Mesenchymal stem cell (in vitro differentiated cells and primary cell): Measurements from ENCODE around the gene KCNAB2.

Experiments
- DNase-seq: peaks from one replicate; pipeline ENCODE4 v3.0.0-alpha.2; 2013
- H2AFZ ChIP-seq: one replicate; pipeline ENCODE4 v1.6.1; 2013; ENCODE audit warnings: low read depth, mild to moderate bottlenecking, control low read depth, inconsistent platforms, low read length, moderate library complexity
- H2AK5ac ChIP-seq: 2 replicates; pipeline ENCODE4 v1.6.1; 2013; ENCODE audit warnings: low read length, moderate library complexity, mild to moderate bottlenecking, inconsistent platforms; ENCODE audit not compliant: severe bottlenecking
- H2BK120ac ChIP-seq: one replicate; pipeline ENCODE4 v1.6.1; 2013; ENCODE audit warnings: low read depth, mild to moderate bottlenecking, inconsistent platforms, low read length, moderate library complexity
- H2BK12ac ChIP-seq, 2 experiments: one replicate each; pipeline ENCODE4 v1.6.1; 2013; ENCODE audit warnings: inconsistent platforms in 2 of 2, low read length in 2 of 2, mild to moderate bottlenecking in 2 of 2, moderate library complexity in 2 of 2, control low read depth in 1 of 2
- H2BK15ac ChIP-seq: one replicate; pipeline ENCODE4 v1.6.1; 2013; ENCODE audit warnings: mild to moderate bottlenecking, low read depth, inconsistent platforms; ENCODE audit not compliant: poor library complexity, severe bottlenecking
- H2BK5ac ChIP-seq: 2 replicates; pipeline ENCODE4 v1.6.1; 2013; ENCODE audit warnings: low read depth, mild to moderate bottlenecking, low read length, control low read depth, inconsistent platforms; ENCODE audit not compliant: poor library complexity, severe bottlenecking
- H3K14ac ChIP-seq, 2 experiments: one replicate each; pipeline ENCODE4 v1.6.1; 2013; ENCODE audit warnings: inconsistent platforms in 2 of 2, low read length in 2 of 2, control low read depth in 1 of 2, mild to moderate bottlenecking in 1 of 2, moderate library complexity in 1 of 2
- H3K18ac ChIP-seq, 2 experiments: one replicate each; pipeline ENCODE4 v1.6.1; 2013; ENCODE audit warnings: inconsistent platforms in 2 of 2, low read length in 2 of 2, control low read depth in 1 of 2, low read depth in 1 of 2, mild to moderate bottlenecking in 1 of 2
- H3K23ac ChIP-seq, 2 experiments: one replicate each; pipeline ENCODE4 v1.6.1; 2013; ENCODE audit warnings: inconsistent platforms in 2 of 2, low read length in 2 of 2, mild to moderate bottlenecking in 2 of 2, moderate library complexity in 2 of 2, control low read depth in 1 of 2
- H3K27ac ChIP-seq: 2 replicates; pipeline ENCODE4 v1.5.1; 2013; ENCODE audit warnings: mild to moderate bottlenecking, moderate library complexity, low read length, control low read depth, inconsistent platforms; ENCODE audit not compliant: poor library complexity, severe bottlenecking
- H3K27me3 ChIP-seq, 2 experiments: 2 replicates each; pipeline versions ENCODE4 v1.6.1 to v1.7.0; 2013; ENCODE audit warnings: low read length in 2 of 2, mild to moderate bottlenecking in 2 of 2, moderate library complexity in 2 of 2, control low read depth in 1 of 2, inconsistent platforms in 1 of 2; ENCODE audit not compliant: control insufficient read depth in 1 of 2, insufficient read depth in 1 of 2
- H3K36me3 ChIP-seq, 2 experiments: 2 replicates each; pipeline versions ENCODE4 v1.6.1 to v1.7.0; 2013; ENCODE audit warnings: low read length in 2 of 2, control low read depth in 1 of 2, inconsistent platforms in 1 of 2, low read depth in 1 of 2, mild to moderate bottlenecking in 1 of 2; ENCODE audit not compliant: insufficient read depth in 2 of 2, control insufficient read depth in 1 of 2
- H3K4ac ChIP-seq, 2 experiments: one replicate each; pipeline ENCODE4 v1.6.1; 2013; ENCODE audit warnings: inconsistent platforms in 2 of 2, low read length in 2 of 2, mild to moderate bottlenecking in 2 of 2, moderate library complexity in 2 of 2, control low read depth in 1 of 2, low read depth in 1 of 2
- H3K4me1 ChIP-seq: 2 replicates; pipeline ENCODE4 v1.6.1; 2013; ENCODE audit warnings: low read depth, low read length, control low read depth; ENCODE audit not compliant: control insufficient read depth, insufficient read depth
- H3K4me2 ChIP-seq: 2 replicates; pipeline ENCODE4 v1.6.1; 2013; ENCODE audit warnings: low read length, mild to moderate bottlenecking, inconsistent platforms; ENCODE audit not compliant: poor library complexity, severe bottlenecking
- H3K4me3 ChIP-seq, 2 experiments: 2 replicates each; pipeline versions ENCODE4 v1.5.1 to v1.7.0; 2013; ENCODE audit warnings: low read length in 2 of 2, mild to moderate bottlenecking in 2 of 2, control low read depth in 1 of 2, low read depth in 1 of 2; ENCODE audit not compliant: insufficient read depth in 1 of 2
- H3K79me1 ChIP-seq: replicated peaks from 2 replicates; pipeline ENCODE4 v1.6.1; 2013; ENCODE audit warnings: mild to moderate bottlenecking, control low read depth, low read length, inconsistent platforms; ENCODE audit not compliant: poor library complexity, severe bottlenecking
- H3K9ac ChIP-seq: 2 replicates; pipeline ENCODE4 v1.7.0; 2013; ENCODE audit warnings: mild to moderate bottlenecking, low read length, moderate library complexity
- H3K9me3 ChIP-seq: 2 replicates; pipeline ENCODE4 v1.7.0; 2013; ENCODE audit warnings: mild to moderate bottlenecking, low read length; ENCODE audit not compliant: control insufficient read depth
- H4K8ac ChIP-seq: one replicate; pipeline ENCODE4 v1.6.1; 2013; ENCODE audit warnings: inconsistent platforms, mild to moderate bottlenecking, low read length, moderate library complexity
- H4K91ac ChIP-seq: one replicate; pipeline ENCODE4 v1.6.1; 2013; ENCODE audit warnings: mild to moderate bottlenecking, low read length, inconsistent platforms
- WGBS: methylation state at CpG from one replicate; pipeline ENCODE4 v1.1.7; 2013; ENCODE audit warnings: mixed read lengths; 5-methylcytosine and 5-hydroxymethylcytosine counted together

KCNAB2 gene

GRCh38 chr1:6048179-6048867 is 2.6 kb downstream of the KCNAB2 start:
- H3K27me3 ChIP-seq, result peaks cover under 1 to 3% of the 10 kb centered on the region in 2 experiments
- no peaks in the 10 kb centered on the region for H3K79me1 ChIP-seq
- no peak overlapping the region for H2BK120ac ChIP-seq
- peaks cover 1% of the 10 kb centered on the region for H3K4me1 ChIP-seq
- H3K14ac ChIP-seq, result no peak overlapping the region
- no peak overlapping the region for H2AFZ ChIP-seq
- DNase-seq, result no peak
- H3K23ac ChIP-seq, result no peak overlapping the region
- H4K91ac ChIP-seq, result no peak overlapping the region
- H2BK15ac ChIP-seq, result no peak overlapping the region
- no peak overlapping the region for H2AK5ac ChIP-seq
- H4K8ac ChIP-seq, result no peak overlapping the region
- H3K4me3 ChIP-seq, result no peak overlapping the region
- H3K36me3 ChIP-seq, result no peaks in the 10 kb centered on the region
- WGBS, result 82% methylated on average over 14 of the region's 14 CpGs
- H2BK12ac ChIP-seq, result no peak overlapping the region
- H3K9ac ChIP-seq, result no peak overlapping the region
- H3K4ac ChIP-seq, result no peak overlapping the region
- no peak overlapping the region for H3K18ac ChIP-seq
- no peak overlapping the region for H3K4me2 ChIP-seq
- no peak overlapping the region for H3K27ac ChIP-seq
- H2BK5ac ChIP-seq, result no peak overlapping the region
- no peaks in the 10 kb centered on the region for H3K9me3 ChIP-seq

GRCh38 chr1:6049419-6049818 is 3.7 kb downstream of the KCNAB2 start:
- no peak overlapping the region for H4K91ac ChIP-seq
- H3K23ac ChIP-seq, result no peak overlapping the region
- no peak overlapping the region for H2AK5ac ChIP-seq
- H3K4me3 ChIP-seq, result no peak overlapping the region
- no peak overlapping the region for H3K4me2 ChIP-seq
- H2BK15ac ChIP-seq, result no peak overlapping the region
- H3K27me3 ChIP-seq, result peaks cover 3 to 10% of the 10 kb centered on the region in 2 experiments
- H4K8ac ChIP-seq, result no peak overlapping the region
- H3K4ac ChIP-seq, result no peak overlapping the region
- no peak overlapping the region for H2BK120ac ChIP-seq
- no peak overlapping the region for H2AFZ ChIP-seq
- no peaks in the 10 kb centered on the region for H3K36me3 ChIP-seq
- H2BK12ac ChIP-seq, result no peak overlapping the region
- H3K9ac ChIP-seq, result no peak overlapping the region
- H3K14ac ChIP-seq, result no peak overlapping the region
- H3K79me1 ChIP-seq, result no peaks in the 10 kb centered on the region
- no peak overlapping the region for H3K27ac ChIP-seq
- H3K4me1 ChIP-seq, result peaks cover 1% of the 10 kb centered on the region
- WGBS, result 57% methylated on average over 6 of the region's 6 CpGs
- no peak for DNase-seq
- no peak overlapping the region for H2BK5ac ChIP-seq
- no peaks in the 10 kb centered on the region for H3K9me3 ChIP-seq
- H3K18ac ChIP-seq, result no peak overlapping the region

- no peaks in the 10 kb centered on the region for H3K36me3 ChIP-seq
- H3K27me3 ChIP-seq, result peaks cover 4 to 12% of the 10 kb centered on the region in 2 experiments
- H3K9ac ChIP-seq, result no peak overlapping the region
- no peak overlapping the region for H2BK15ac ChIP-seq
- H3K14ac ChIP-seq, result no peak overlapping the region
- no peak overlapping the region for H3K27ac ChIP-seq
- no peaks in the 10 kb centered on the region for H3K9me3 ChIP-seq
- WGBS, result 88% methylated on average over 23 of the region's 23 CpGs
- H3K4me2 ChIP-seq, result no peak overlapping the region
- H3K18ac ChIP-seq, result no peak overlapping the region
- H2AFZ ChIP-seq, result no peak overlapping the region
- H4K8ac ChIP-seq, result no peak overlapping the region
- H3K4ac ChIP-seq, result no peak overlapping the region
- H2AK5ac ChIP-seq, result no peak overlapping the region
- H3K4me3 ChIP-seq, result no peak overlapping the region
- no peaks in the 10 kb centered on the region for H3K79me1 ChIP-seq
- no peak overlapping the region for H3K23ac ChIP-seq
- H3K4me1 ChIP-seq, result peaks cover 1% of the 10 kb centered on the region
- no peak overlapping the region for H4K91ac ChIP-seq
- H2BK120ac ChIP-seq, result no peak overlapping the region
- H2BK5ac ChIP-seq, result no peak overlapping the region
- no peak for DNase-seq
- no peak overlapping the region for H2BK12ac ChIP-seq
Measured at GRCh38 chr1:6051423-6051822, 5.7 kb downstream of the KCNAB2 start.

GRCh38 chr1:6052543-6053205 is 7.0 kb downstream of the KCNAB2 start:
- Histone ChIP-seq H3K4me2 (no peak overlapping the region), H3K4me1 (peaks cover 1% of the 10 kb centered on the region), H3K9me3 (no peaks in the 10 kb centered on the region), H4K8ac (no peak overlapping the region), H3K14ac (no peak overlapping the region), H3K79me1 (no peaks in the 10 kb centered on the region), H2BK12ac (no peak overlapping the region), H4K91ac (no peak overlapping the region), H3K36me3 (no peaks in the 10 kb centered on the region), H3K18ac (no peak overlapping the region), H2BK15ac (no peak overlapping the region), H3K27ac (no peak overlapping the region), H3K27me3 (peaks cover 8 to 24% of the 10 kb centered on the region in 2 experiments), H3K23ac (no peak overlapping the region), H3K9ac (no peak overlapping the region), H2BK120ac (no peak overlapping the region), H3K4me3 (no peak overlapping the region), H3K4ac (no peak overlapping the region), H2BK5ac (no peak overlapping the region), H2AFZ (no peak overlapping the region), H2AK5ac (no peak overlapping the region)
- DNase-seq, result peak; percentile 66
- WGBS, result 7% methylated on average over 16 of the region's 16 CpGs
